IMR-90 (cell line): Measurements from ENCODE around the gene CFAP90.

ENCODE experiments used
- BHLHE40 ChIP-seq: fragments of 150-350 bp; IDR thresholded peaks from 2 replicates; pipeline ENCODE4 v1.6.1; 2016; ENCODE audit warnings: mild to moderate bottlenecking, low read depth, low read length
- CHD1 ChIP-seq: IDR thresholded peaks from 2 replicates; pipeline ENCODE4 v1.6.1; 2012; ENCODE audit warnings: low read depth, low read length, improper control_type of control experiment
- CTCF ChIP-seq: conservative IDR thresholded peaks from 2 replicates; pipeline ENCODE4 v1.5.1; 2012; ENCODE audit warnings: mild to moderate bottlenecking, low read depth, low read length, improper control_type of control experiment
- FOS ChIP-seq: fragments of 150-350 bp; IDR thresholded peaks from 2 replicates; pipeline ENCODE4 v1.6.1; 2016; ENCODE audit warnings: low read depth, low read length
- POLR2A ChIP-seq: IDR thresholded peaks from 2 replicates; pipeline ENCODE4 v1.6.1; 2012; ENCODE audit warnings: mild to moderate bottlenecking, low read depth, low read length
- RAD21 ChIP-seq: IDR thresholded peaks from 2 replicates; pipeline ENCODE4 v1.6.1; 2012; ENCODE audit warnings: low read length, improper control_type of control experiment
- RFX5 ChIP-seq: IDR thresholded peaks from 2 replicates; pipeline ENCODE4 v1.8.0; 2012; ENCODE audit warnings: low read depth, mild to moderate bottlenecking, low read length, moderate library complexity
- SMC3 ChIP-seq: fragments of 150-350 bp; IDR thresholded peaks from 2 replicates; pipeline ENCODE4 v1.6.1; 2016; ENCODE audit warnings: low read depth, mild to moderate bottlenecking, antibody characterized with exemption, low read length, moderate library complexity
- USF2 ChIP-seq: fragments of 150-350 bp; IDR thresholded peaks from 2 replicates; pipeline ENCODE4 v1.6.1; 2017; ENCODE audit warnings: mild to moderate bottlenecking, antibody characterized with exemption, low read length, low read depth
- TF ChIP-seq, protein P1 (sequence below): fragments of 150-350 bp; IDR thresholded peaks from 2 replicates; pipeline ENCODE4 v1.6.1; 2016; ENCODE audit warnings: low read depth, mild to moderate bottlenecking, low read length, moderate library complexity, borderline replicate concordance

DNA sequence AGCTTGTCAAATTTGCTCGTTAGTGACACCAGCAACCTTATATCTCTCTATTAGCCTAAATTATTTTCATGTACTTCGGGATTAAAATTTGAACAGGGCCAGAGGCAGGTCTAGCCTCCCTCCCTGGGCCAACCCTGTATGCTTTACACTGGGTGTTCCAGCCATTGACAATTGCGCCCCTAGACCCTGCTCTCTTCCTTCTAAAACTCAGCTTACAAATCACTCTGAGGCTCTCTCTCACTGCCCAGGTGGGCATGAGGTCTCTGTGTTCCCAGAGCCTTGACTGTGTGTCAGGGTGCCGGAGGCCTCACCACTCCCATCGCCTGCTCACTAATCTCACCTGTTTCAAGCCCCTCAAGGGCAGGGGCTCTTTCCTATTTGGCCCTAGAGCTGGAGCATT is 6.4 kb upstream of the CFAP90 start:
- TF ChIP-seq CTCF (no peak), RFX5 (no peak), BHLHE40 (no peak), SMC3 (no peak), CHD1 (no peak), RAD21 (no peak), POLR2A (no peak), USF2 (no peak), FOS (no peak)
- TF ChIP-seq, protein P1, sequence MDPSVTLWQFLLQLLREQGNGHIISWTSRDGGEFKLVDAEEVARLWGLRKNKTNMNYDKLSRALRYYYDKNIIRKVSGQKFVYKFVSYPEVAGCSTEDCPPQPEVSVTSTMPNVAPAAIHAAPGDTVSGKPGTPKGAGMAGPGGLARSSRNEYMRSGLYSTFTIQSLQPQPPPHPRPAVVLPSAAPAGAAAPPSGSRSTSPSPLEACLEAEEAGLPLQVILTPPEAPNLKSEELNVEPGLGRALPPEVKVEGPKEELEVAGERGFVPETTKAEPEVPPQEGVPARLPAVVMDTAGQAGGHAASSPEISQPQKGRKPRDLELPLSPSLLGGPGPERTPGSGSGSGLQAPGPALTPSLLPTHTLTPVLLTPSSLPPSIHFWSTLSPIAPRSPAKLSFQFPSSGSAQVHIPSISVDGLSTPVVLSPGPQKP: no peak
